H1 (cell line): ENCODE results near the gene PTPRT. TPM values are rescaled to one million over a fixed set of nuclear protein-coding genes. Genes with fewer than 3 reads are reported as not detected.

Source experiments
- CHD7 ChIP-seq: fragments of 300-600 bp; sonication (generic); IDR thresholded peaks from 2 replicates; pipeline ENCODE4 v1.7.1; 2012; ENCODE audit warnings: low read length, moderate library complexity, mild to moderate bottlenecking, inconsistent platforms; ENCODE audit not compliant: insufficient replicate concordance
- MAX ChIP-seq: IDR thresholded peaks from 2 replicates; pipeline ENCODE4 v1.6.1; 2012; ENCODE audit warnings: inconsistent platforms
- PHF8 ChIP-seq: fragments of 200-600 bp; sonication (generic); conservative IDR thresholded peaks from 2 replicates; pipeline ENCODE4 v1.7.1; 2012; ENCODE audit warnings: low read depth, mild to moderate bottlenecking, inconsistent platforms, low read length, moderate library complexity
- RXRA ChIP-seq: IDR thresholded peaks from 2 replicates; pipeline ENCODE4 v1.6.1; 2011; ENCODE audit warnings: low read depth, mild to moderate bottlenecking, low read length, moderate library complexity; ENCODE audit not compliant: insufficient read depth
- TAF1 ChIP-seq: IDR thresholded peaks from 2 replicates; pipeline ENCODE4 v1.6.1; 2011; ENCODE audit warnings: mild to moderate bottlenecking, low read depth, low read length
- polyA plus RNA-seq, 7 experiments: library from polyadenylated mRNA; depleted of rRNA in 3 of 7; stranded (reverse) in 5 of 7; unstranded in 2 of 7; fragments of >200 nt in 5 of 7; fragments of 200-250 nt in 2 of 7; gene quantifications; 1 replicate in 5 of 7; 2 replicates in 1 of 7; 4 replicates in 1 of 7; pipeline versions ENCODE4 v1.2.1 to v1.2.3, GENCODE V29; 2011 to 2013; ENCODE audit warnings: missing spikeins in 2 of 7, mixed read lengths in 2 of 7
- total RNA-seq: library from RNA; stranded (reverse); fragmentation: NEBNext Ultra II Directional; extraction: Animal tissue kit (Norgen Biotek cat#: 25700); gene quantifications from 2 replicates; pipeline ENCODE4 v1.2.1, GENCODE V29; 2021

The PTPRT gene
- total and polyA plus RNA-seq, 2 of the 8 experiments (the other 6 are each of a cell fraction or from before 2014, with no cell fraction given) = 0.33 to 1.8 TPM

- TF ChIP-seq CHD7 (no peak), TAF1 (no peak), PHF8 (no peak), MAX (no peak), RXRA (no peak)
These were observed 595.0 kb downstream of the PTPRT start (continued) for GRCh38 chr20:42594659-42595058.
